Measurements from ENCODE around the gene CTSD. TPM values are rescaled to one million over a fixed set of nuclear protein-coding genes. Genes with fewer than 3 reads are reported as not detected.
"Not testable (repeated sequence)": the region's sequence is repeated elsewhere in the genome, so short reads cannot be mapped to it uniquely, and the experiment has no call there.

The CTSD gene
- polyA plus RNA-seq, 2 of the 4 experiments (the other 2 are of a cell fraction): 74.0 to 310 TPM

DNA sequence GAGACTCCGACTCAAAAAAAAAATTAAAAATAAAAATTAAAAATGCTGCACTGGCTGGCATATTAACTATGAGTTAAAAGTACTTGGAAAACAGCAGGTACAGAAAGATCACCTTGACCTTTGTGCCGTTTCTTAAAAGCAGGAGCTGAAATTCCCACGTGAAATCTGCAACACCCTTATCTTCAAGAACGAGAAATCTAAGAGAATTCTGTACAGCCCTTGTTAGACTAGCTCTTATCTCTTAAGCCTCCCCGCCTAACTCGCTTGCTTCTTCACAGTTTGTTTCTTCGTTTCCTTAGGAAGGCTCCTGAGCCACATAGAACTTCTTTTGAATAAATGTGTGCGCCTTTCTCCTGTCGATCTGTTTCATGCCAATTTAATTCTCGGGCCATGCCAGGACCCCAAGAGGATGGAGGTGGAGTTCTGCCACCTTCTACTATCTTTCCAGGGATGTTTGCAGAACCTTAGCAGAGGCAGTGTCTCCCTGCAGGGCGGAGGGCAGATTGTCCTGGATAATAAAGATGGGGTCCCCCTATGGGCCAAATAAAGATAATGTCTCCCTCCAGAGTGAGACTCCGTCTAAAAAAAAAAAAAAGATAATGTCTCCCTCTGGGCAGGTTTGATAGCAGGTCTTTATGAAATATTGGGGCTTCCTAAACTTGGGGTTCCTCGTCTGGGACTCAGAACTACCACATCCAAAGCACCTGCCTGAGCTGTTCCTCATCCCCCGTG lies 43.7 kb upstream of the CTSD start:
- ATAC-seq (peak; percentile 81 to 92; a peak in 5 of 6 replicates), DNase-seq (ENCODE audit: low read depth in 1 of 2, low spot score in 1 of 2) (peak; percentile 32 to 59), FAIRE-seq (no peak)
- ChIA-PET CTCF (interaction anchor here (0.5 to 9.6 kb wide), 20 partner anchors 9 to 345 kb away, joined by 3 to 75 read pairs (median 5); partner anchors contain the start of gene SYT8), POLR2A (no interaction called here)
- no peaks in the 10 kb centered on the region for H3K4me1 ChIP-seq
- peaks cover 5% of the 10 kb centered on the region; the same call in 2 of the 3 replicates for H3K9me3 ChIP-seq
- WGBS (ENCODE audit: missing lambda C conversion rate): 52% methylated on average over 14 of the region's 14 CpGs
- no peak overlapping the region for H3K4me2 ChIP-seq
- H3K27ac ChIP-seq: no peak overlapping the region
- H3K4me3 ChIP-seq: no peak overlapping the region
- TF ChIP-seq MAZ (IDR thresholded peaks at IDR 0.05; ENCODE audit: borderline replicate concordance, low read depth, low read length) (no peak), SMC3 (IDR thresholded peaks at IDR 0.05) (no peak; the same call in 2 of the 3 replicates), RAD21 (conservative IDR thresholded peaks at IDR 0.05 in 1 of 2, IDR thresholded peaks at IDR 0.05 in 1 of 2) (peak; percentile 25 to 44; a peak in 3 of 5 replicates), ZFP36 (IDR thresholded peaks at IDR 0.05; ENCODE audit: borderline replicate concordance, partially characterized antibody) (no peak), FOSB (CRISPR knock-in tag; IDR thresholded peaks at IDR 0.05) (no peak), JUN (IDR thresholded peaks at IDR 0.05) (no peak), HOXA7 (CRISPR knock-in tag; IDR thresholded peaks at IDR 0.05) (no peak), RCOR1 (IDR thresholded peaks at IDR 0.05; ENCODE audit: low read depth, low read length) (no peak), EHMT2 (IDR thresholded peaks at IDR 0.05; ENCODE audit: low read depth) (no peak)
- TF ChIP-seq, protein P1, sequence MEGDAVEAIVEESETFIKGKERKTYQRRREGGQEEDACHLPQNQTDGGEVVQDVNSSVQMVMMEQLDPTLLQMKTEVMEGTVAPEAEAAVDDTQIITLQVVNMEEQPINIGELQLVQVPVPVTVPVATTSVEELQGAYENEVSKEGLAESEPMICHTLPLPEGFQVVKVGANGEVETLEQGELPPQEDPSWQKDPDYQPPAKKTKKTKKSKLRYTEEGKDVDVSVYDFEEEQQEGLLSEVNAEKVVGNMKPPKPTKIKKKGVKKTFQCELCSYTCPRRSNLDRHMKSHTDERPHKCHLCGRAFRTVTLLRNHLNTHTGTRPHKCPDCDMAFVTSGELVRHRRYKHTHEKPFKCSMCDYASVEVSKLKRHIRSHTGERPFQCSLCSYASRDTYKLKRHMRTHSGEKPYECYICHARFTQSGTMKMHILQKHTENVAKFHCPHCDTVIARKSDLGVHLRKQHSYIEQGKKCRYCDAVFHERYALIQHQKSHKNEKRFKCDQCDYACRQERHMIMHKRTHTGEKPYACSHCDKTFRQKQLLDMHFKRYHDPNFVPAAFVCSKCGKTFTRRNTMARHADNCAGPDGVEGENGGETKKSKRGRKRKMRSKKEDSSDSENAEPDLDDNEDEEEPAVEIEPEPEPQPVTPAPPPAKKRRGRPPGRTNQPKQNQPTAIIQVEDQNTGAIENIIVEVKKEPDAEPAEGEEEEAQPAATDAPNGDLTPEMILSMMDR (IDR thresholded peaks at IDR 0.05): peak; percentile 14; the same call in 1 of the 3 replicates
- TF ChIP-seq, protein P2, sequence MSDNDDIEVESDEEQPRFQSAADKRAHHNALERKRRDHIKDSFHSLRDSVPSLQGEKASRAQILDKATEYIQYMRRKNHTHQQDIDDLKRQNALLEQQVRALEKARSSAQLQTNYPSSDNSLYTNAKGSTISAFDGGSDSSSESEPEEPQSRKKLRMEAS (IDR thresholded peaks at IDR 0.05): no peak
- TF ChIP-seq, protein P3, sequence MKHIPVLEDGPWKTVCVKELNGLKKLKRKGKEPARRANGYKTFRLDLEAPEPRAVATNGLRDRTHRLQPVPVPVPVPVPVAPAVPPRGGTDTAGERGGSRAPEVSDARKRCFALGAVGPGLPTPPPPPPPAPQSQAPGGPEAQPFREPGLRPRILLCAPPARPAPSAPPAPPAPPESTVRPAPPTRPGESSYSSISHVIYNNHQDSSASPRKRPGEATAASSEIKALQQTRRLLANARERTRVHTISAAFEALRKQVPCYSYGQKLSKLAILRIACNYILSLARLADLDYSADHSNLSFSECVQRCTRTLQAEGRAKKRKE (CRISPR knock-in tag; IDR thresholded peaks at IDR 0.05; ENCODE audit: low read depth): no peak

DNA sequence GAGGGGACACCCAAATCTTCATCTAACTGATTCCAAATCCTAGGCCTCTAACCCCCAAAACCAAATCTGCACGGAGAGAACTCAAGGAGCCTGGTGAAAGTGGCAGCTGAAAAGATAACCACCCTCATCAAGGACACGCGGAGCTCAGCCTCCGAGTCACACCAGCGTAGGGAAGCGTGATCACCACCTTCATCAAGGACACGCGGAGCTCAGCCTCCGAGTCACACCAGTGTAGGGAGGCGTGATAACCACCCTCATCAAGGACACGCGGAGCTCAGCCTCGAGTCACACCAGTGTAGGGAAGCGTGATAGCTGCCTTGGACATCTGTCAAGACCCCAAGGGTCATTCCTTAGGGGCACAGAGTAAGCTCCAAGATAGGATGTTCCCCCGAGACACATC lies 41.8 kb upstream of the CTSD start:
- POLR2A ChIA-PET: interaction anchor here (1.1 kb wide), 1 partner anchor 41 kb away, joined by 3 read pairs; the partner anchor contains the start of gene CTSD

DNA sequence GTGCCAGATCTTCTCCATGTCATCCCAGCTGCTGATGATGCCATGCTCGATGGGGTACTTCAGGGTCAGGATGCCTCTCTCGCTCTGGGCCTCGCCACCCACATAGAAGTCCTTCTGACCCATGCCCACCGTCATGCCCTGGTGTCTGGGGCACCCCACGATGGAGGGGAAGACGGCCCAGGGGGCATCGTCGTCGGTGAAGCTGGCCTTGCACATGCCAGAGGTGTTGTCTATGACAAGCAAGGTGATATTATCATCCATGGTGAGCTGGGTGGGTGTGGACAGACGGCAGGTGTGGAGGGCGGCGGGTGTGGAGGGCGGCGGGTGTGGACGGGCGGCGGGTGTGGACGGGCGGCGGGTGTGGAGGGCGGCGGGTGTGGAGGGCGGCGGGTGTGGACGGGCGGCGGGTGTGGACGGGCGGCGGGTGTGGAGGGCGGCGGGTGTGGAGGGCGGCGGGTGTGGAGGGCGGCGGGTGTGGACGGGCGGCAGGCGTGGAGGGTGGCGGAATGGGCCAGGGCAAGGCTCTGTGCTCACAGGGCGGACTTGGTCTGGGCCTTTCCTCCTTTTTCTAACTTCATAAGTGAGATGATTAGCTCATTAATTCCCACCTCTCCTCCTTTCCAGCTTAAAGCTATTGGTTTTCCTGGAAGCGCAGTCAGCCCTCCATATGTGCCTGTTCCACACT lies 40.2 kb upstream of the CTSD start:
- POLR2A ChIA-PET; H3K4me3 ChIP-seq; ATAC-seq; H3K9me3 ChIP-seq; H3K27ac ChIP-seq; DNase-seq (ENCODE audit: low read depth in 1 of 2, low spot score in 1 of 2); FAIRE-seq; H3K4me2 ChIP-seq; H3K4me1 ChIP-seq: not testable (repeated sequence)
- 81% methylated on average over 18 of the region's 42 CpGs for WGBS (ENCODE audit: missing lambda C conversion rate)
- CTCF ChIA-PET: interaction anchor here (0.9 to 9.6 kb wide), 7 partner anchors 9 to 348 kb away, joined by 3 to 75 read pairs (median 19); partner anchors contain the start of gene SYT8

More for the DNA sequence above, 41.8 kb upstream of the CTSD start:
- FAIRE-seq (no peak), ATAC-seq (no peak), DNase-seq (ENCODE audit: low read depth in 1 of 2, low spot score in 1 of 2) (no peak)
- no peak overlapping the region for H3K4me3 ChIP-seq
- 78% methylated on average over 15 of the region's 15 CpGs for WGBS (ENCODE audit: missing lambda C conversion rate)
- TF ChIP-seq EP300 (IDR thresholded peaks at IDR 0.05): no peak
- TF ChIP-seq, protein P3 (CRISPR knock-in tag; IDR thresholded peaks at IDR 0.05; ENCODE audit: low read depth): no peak
- no peaks in the 10 kb centered on the region for H3K4me1 ChIP-seq
- H3K27ac ChIP-seq: no peak overlapping the region
- no peak overlapping the region for H3K4me2 ChIP-seq
- H3K9me3 ChIP-seq: no peaks in the 10 kb centered on the region
- CTCF ChIA-PET: interaction anchor here (1.0 to 9.6 kb wide), 13 partner anchors 9 to 351 kb away, joined by 3 to 75 read pairs (median 5); partner anchors contain the start of gene SYT8

Measured in A549 (cell line).